ENCODE measurements around the gene BTF3.
A peak's percentile ranks its signal among the peaks of the same experiment; 100 is the strongest.
"Not testable (repeated sequence)": the region's sequence is repeated elsewhere in the genome, so short reads cannot be mapped to it uniquely, and the experiment has no call there.

The BTF3 gene

DNA sequence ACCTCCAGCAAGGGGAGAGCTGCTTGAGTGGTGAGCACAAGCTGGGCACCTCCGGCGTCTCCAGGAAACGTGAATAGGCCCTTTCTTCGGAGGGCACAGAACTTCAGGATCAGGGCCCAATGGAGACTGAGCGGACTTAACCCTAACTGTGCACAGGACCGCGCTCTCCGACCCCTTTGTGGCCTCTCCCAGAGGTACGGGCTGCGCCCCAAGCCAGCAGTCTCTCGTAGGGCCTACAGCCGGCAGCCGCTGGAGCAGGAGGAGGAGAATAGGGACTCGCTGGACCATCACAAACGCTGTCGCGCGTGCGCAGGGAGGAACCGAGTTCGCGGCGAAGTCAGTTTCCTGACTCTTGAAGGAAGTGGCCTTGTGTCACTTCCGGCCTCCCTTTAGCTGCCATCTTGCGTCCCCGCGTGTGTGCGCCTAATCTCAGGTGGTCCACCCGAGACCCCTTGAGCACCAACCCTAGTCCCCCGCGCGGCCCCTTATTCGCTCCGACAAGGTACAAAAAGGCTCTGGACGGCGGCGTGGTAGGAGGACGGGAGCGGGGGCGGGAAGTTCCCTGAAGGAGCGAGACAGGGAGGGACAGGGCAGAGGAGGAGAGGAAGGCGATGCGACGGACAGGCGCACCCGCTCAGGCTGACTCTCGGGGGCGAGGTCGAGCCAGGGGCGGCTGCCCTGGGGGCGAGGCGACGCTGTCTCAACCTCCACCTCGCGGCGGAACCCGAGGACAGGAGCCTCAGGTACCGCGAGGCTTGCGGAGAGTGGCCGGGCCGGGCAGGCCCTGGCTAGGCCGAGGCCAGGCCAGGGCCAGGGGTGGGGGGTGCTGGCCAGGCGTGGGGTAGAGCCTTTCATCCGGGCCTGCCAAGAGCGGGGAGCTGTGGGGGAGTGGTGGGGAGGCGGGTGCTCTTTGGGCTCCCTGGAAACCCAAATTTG is at the start of gene BTF3:
TSS of gene BTF3 (plus strand) at position 386 of the 936 bp plus-strand sequence. CDS start at position 612, 226 bp downstream.
- peak; percentile 92 for DNase-seq (ENCODE audit: low spot score)

DNA sequence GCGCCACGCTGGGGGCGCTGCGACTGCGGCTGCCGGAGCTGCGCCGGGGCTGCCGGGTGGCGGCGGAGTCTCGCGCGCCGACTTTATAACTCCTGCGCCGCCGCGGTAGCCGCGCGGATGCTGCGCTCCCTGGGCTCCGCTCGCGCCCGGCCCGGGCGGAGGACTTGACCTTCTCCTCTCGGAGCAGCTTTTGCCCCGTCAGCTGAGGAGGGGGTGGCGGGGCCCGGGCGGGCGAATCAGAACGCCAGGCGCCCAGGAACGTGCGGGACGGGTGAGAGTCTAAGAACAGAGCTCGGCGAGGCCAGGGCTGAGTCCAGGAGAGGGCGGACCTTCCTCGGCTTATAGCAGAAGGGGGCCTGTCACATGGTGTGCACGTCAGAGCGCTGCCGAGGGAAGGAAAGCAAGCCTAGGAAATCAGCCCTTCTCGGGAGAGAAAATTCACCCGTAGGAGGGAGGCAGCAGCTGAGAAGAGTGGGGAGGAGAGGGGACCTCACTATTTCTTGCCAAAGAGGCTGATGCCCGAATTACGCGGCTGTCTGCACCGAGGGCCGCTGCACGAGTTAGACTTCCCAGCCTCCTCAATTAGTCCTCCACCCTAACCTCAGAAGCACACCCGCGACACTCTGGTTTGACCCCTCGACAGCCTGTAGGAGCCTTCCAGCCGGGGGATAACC is 49.6 kb upstream of the BTF3 start, which contains the start of gene FOXD1:
TSS of gene FOXD1 (minus strand) at position 315 of the 674 bp plus-strand sequence. CDS start 415 bp downstream, outside the sequence.
- DNase-seq (ENCODE audit: low spot score) = peak; percentile 81

DNA sequence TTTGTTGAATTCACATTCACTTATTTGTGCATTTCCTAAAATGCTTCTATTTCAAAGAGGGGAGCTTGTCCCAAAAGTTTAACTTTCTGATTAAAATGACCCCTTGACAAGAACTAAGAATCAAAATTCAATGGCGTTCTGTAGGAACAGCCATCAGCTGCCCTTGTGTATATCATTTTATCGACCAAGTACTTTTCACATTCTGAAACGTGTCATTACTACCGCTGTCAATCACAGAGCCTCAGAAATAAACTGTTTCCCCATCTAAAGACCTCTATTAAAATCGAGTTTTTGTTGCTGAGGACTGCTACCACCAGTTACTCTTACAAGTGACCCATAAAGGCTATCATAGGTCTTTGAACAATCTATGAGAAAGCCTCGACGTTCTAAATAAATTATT is 48.1 kb upstream of the BTF3 start:
- no peak for DNase-seq (ENCODE audit: low spot score)

DNA sequence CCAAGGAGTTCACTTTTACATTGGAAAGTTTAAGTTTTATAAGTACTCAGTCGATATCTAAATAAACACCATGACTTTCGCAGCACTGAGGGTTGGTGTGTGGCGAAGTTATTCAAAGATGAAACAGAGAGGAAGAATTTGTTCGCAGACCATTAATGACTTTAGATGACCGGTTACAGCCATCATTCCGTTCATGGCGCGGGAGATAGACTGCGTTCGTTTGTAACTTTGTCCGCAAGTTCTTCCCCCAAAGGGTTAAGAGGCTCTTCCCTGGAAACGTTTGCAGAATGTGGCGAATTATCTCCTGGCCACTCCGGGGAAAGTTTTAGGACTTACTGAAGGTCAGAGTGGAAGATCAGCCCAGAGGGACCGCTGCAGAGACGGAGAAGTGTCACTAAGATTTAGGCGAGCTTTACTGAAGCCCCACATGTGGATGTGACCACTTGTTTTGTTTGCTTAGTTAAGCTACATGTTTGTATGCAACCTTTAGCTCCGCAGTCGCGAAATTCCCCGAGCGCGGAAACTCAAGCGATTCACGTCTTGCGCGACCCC is 47.5 kb upstream of the BTF3 start:
- no peak for DNase-seq (ENCODE audit: low spot score)

DNA sequence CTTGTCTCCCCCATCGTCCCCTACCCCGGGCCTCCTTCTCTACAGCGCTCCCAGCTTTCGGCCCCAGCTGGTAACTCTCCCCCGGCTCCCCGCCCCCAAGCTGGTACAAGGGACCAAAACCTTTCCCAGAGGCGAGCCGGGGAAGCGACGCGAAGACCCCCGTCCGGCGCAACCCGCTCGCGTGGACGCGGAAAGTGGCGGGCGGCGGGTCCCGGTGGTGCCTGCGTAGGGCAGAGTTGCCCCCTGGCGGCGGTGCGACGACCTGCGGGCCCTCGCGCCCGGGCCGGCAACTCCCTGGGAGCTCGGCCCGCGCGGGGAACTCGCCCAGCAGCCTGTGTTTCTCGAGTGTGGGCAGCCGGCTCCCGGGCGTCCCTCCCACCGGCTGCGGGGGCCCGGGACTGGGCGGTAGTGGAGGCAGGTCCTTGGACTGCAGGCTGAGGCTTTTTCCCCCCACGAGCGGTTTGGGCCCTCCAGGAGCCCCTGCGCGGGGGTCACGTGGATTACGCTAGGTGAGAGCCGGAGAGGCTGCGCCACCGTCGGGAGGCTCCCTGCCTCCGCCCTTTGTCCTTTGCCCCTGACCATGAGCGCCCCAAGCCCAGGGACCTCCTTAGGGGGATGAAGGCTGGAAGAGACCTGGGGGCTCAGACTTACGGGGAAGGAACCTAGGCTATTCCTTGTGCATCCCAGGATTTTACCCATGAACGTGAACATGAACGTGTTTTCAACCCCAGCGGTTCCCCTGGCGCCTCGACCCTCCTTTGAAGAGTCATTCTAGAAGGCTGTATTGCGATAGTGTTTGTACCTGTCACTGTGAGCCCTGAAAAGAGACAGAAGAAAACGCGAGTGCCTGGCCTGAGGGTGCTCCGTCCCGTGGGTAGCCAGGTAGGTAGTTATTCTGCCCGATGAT is 46.8 kb upstream of the BTF3 start:
- DNase-seq (ENCODE audit: low spot score) = peak; percentile 86

DNA sequence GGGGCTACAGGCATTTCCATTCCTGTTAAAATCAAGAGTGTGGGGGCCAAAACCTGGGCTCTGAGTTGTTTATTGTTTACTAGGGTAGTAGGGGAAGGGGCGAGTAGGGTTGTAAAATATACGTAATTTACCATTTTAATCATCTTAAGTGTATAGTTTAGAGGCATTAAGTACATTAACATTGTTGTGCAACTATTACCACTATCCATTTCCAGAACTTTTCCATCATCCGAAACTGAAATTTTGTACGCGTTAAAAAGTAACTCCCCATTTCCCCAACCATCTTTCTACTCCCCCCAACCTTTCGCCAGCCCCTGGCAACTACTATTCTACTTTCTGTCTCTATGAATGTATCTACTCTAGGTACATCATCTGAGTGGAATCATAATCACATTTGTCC is 46.0 kb upstream of the BTF3 start:
- DNase-seq (ENCODE audit: low spot score) = no peak

DNA sequence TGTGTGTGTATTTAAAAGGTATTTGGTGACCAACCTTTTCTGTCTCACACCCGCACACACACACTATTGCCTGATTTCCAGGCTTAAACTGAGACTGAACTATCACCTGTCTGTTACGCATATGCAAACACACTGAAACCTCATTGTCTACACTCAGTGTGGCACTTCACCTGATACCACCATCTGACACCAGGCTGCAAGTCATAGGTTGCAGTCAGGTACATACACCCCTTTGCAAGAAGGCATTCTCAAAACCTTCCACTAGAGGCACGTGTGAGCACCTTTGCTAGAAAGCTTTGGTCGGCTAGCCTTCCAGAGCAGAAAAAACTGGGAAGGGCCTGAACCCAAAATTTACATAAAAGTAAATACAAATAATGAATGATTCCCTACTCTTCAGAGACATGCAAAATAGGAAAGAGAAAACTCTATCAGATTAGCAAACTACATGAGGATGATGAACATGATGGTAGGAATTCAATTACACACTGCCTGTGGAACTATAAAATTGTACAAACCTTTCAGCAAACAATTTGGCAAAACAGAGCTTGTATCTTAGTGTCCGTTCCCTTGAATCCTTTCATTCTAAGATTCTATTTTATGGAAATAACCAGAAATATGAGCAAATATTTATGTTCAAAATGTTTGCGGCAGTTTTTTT is 43.7 kb upstream of the BTF3 start:
- DNase-seq (ENCODE audit: low spot score) = peak; percentile 65

DNA sequence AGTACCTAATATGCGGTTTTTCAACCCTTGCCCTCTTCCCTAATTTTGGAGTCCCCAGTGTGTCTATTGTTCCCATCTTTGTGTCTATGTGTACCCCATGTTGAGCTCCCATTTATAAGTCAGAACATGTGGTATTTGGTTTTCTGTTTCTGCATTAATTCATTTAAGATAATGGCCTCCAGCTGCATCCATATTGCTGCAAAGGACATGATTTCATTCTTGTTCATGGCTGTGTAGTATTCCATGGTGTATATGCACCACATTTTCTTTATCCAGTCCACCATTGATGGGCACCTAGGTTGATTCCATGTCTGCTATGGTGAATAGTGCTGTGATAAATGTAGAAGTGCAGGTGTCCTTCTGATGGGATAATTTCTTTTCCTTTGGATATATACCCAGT is 41.8 kb upstream of the BTF3 start:
- DNase-seq (ENCODE audit: low spot score) = not testable (repeated sequence)

DNA sequence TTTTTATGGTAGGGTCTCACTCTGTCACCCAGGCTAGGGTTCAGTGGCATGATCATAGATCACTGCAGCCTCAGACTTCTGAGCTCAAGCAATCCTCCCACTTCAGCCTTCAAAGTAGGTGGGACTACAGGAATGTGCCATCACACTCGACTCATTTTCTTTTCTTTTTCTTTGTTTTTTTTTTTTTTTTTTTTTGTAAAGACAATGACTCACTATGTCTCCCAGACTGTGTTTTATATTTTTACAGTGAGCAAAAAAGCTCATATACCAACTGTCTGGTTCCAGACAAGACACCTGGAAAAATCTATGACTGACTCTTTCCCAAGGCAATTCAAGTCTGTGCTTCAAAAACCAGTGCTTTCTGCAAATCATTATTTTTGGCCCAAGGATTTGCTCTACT is 38.9 kb upstream of the BTF3 start:
- DNase-seq (ENCODE audit: low spot score) = no peak

DNA sequence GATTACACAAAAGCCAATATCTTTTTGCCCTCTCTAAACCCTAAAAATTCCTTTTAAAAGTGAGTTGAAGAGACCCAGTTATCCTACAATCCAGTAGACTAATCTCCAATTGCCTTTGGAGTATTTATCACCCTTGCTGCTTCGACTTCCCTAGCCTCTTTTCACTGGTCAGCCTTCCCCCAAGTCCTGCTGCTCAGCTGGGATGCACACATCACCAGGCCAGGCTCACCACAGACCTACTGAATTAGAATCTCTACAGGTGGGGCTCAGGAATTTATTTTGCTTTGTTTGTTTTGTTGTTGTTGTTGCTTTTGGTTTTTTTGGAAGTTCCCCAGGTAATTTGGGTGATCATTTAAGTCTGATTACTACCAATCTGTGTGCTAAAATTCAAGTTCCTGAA is 38.1 kb upstream of the BTF3 start:
- DNase-seq (ENCODE audit: low spot score) = no peak

DNA sequence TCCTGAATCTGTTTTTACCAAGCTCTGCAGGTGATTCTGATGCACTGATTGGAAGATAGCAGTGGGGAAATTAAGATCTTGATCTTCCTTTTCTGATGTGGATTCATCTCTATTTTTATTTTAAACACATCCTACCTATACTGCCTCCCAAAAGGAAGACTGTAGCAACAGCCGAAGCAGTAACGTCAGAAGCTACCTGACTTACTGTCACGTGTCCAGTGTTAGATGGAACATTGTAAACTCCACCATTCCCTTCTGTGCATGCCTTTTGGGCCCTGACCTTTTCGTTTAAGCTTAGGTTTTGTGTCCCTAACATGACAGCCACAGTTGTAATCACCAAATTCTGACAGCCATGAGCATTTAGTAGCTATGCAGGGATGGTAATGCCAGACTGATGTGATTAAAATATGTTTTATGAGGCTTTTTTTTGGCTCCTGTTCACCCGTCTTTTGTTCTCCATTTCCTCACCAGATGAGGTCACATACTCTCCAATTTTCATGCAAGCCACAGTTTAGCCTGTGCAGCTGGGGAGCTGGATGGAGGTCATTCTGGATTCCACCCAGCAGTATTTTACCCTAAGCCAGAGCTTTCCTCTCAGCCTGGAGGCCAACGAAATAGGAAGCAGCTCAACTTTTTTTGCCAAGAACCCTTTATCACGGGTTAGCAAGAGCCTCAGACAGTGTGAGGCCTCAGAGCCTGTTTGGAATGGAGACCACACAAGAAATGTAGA is 34.1 kb upstream of the BTF3 start:
- DNase-seq (ENCODE audit: low spot score) = no peak

DNA sequence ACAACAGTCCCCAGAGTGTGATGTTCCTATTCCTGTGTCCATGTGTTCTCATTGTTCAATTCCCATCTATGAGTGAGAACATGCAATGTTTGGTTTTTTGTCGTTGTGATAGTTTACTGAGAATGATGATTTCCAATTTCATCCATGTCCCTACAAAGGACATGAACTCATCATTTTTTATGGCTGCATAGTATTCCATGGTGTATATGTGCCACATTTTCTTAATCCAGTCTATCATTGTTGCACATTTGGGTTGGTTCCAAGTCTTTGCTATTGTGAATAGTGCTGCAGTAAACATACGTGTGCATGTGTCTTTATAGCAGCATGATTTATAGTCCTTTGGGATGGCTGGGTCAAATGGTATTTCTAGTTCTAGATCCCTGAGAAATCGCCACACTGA is 29.6 kb upstream of the BTF3 start:
- not testable (repeated sequence) for DNase-seq (ENCODE audit: low spot score)

DNA sequence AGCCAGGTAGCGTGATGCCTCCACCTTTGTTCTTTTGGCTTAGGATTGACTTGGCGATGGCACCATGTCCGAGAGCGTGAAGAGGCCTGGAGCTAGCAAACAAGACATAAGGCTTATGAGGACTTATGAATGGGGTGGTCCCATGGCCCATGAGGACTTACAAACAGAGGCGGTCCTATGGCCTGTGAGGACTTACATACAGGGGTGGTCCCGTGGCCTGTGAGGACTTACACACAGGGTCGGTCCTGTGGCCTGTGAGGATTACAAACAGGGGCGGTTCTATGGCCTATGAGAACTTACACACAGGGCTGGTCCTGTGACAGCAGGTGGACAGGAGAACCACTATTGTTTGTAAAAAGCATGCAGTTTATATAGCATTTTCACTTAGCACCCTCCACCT is 28.4 kb upstream of the BTF3 start:
- no peak for DNase-seq (ENCODE audit: low spot score)

DNA sequence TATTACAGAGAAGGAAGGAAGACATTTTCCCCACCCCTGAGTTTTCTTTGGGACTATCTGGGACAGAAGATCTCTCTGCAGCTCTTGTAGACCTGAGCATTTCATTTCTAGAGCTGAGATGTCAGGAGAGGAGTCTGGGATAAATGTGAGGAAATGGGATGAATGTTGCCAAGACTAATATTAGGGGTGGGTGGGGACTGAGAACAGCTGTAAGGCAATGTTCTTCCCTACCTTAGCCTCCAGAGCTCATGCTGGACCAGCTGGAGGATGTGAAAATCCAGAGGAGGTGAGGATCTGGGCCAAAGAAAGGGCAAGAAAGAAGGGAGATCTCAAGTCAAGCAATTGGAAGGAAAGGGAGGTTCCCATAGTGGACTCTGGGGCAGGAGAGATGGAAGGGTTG is 26.6 kb upstream of the BTF3 start:
- DNase-seq (ENCODE audit: low spot score) = no peak

DNA sequence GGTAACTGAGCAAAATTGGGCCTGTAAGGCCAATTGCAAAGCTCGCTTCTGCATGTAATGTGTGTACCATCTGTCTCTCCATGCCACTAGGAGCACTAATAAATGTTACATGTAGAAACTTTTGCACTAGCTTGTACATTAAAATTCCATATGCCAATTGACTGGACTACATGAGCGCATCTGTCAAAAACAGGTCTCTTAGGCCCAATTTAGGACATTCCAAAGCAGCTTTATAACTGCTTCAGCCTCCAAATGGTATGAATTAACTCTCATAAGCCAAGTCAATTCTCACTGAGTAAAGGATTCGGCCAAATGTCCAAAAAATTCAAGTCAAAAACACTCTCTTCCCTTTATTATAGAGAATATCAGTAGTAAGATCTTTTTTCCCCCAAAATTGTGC is 26.1 kb upstream of the BTF3 start:
- DNase-seq (ENCODE audit: low spot score) = no peak

DNA sequence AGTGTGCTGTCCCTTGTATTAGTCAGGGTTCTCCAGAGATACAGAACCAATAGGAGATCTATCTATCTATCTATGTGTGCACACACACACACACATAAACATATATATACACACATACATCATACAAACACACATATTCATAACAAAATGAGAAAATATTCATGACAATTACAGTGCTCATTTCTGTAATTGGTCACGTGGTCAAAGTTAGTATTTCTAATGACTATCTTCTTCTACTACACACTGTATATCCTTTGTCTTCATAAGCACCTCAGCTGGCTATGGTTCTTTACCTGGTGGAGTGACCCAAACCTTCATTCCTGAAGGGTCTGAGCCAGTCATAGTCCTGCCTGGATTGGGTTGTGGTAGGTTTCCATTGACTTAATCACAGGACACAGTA is 17.7 kb upstream of the BTF3 start:
- DNase-seq (ENCODE audit: low spot score) = no peak

DNA sequence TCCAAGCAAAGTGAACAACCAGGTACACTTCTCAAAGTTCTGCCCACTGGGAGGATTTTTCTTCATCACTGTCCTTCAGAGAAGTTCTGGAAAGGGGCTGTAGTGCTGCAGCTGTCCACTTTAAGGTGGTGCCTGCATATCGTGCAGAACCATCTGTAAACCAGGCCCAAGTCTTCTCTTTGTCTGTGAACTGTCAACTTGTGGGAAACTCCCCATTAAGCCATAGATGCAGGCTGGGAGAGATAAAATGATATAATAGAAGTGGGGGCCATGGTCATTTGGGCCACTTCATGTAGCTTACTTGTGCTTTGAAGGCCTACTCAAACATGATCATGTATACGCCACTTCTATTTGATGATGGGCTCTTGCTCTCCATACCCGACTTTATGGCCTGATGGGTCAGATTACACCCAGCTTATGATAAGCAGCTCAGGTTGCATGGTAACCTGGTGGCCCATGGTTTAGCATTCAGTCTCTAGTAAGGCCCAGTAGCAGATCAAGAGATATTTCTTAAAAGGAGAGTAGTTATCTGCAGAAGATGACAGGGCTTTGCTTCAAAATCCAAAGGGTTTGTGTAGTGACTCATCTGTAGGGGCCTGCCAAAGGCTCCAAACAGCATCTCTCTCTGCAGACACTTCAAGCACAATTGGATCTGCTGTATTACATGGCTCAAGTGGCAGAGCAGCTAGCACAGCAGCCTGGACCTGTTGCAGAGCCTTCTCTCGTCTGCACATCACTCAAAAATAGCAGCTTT is 15.7 kb upstream of the BTF3 start:
- no peak for DNase-seq (ENCODE audit: low spot score)

DNA sequence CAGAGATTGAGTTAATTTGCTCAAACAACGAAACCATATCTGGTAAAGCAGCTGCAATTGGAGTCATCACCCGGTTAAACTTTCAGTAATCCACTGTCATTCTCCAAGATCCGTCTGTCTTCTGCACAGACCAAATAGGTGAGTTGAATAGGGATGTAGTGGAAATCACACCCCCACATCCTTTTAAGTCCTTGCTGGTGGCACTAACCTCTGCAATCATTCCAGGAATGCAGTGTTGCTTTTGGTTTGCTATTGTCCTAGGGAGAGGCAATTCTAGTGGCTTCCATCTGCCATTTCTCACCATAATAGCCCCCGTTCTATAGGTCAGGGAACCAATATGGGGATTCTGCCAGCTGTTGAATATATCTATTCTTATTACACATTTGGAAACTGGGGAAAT is 14.6 kb upstream of the BTF3 start:
- DNase-seq (ENCODE audit: low spot score) = no peak

DNA sequence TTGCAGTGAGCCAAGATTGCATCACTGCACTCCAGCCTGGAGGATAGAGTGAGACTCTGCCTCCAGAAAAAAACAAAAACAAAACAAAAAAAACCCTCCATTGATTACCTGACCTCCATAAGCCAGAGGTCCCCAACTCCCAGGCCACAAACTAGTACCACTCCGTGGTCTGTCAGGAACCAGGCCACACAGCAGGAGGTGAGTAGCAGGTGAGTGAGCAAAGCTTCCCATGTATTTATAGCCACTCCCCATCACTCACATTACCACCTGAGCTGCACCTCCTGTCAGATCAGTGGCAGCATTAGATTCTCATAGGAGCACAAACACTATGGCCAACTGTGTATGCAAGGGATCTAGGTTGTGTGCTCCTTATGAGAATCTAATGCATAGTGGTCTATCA is 13.7 kb upstream of the BTF3 start:
- DNase-seq (ENCODE audit: low spot score) = no peak

DNA sequence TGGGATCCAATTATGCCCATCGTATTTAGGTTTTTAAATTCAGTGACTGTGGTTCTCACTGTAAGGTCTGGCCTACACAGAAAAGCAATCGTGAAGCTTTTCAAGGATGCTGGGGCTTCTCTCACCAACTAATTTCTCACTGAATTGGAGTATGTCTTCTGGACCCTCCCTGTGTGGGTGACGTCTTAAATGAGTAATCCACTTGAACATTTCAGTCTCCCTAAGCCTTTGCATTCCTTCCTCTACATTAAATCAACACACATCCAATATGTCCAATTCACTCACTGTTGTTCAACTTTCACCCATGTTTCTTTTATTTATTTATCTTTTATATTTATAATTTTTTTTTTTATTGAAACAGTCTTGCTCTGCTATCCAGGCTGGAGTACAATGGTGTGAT is 12.5 kb upstream of the BTF3 start:
- DNase-seq (ENCODE audit: low spot score) = no peak
